GM18502 (cell line): Measurements from ENCODE around the gene OR51B5.
"Not testable (repeated sequence)": the region's sequence is repeated elsewhere in the genome, so short reads cannot be mapped to it uniquely, and the experiment has no call there.

ENCODE experiments used
- ATAC-seq: cut with Tn5 transposase; IDR thresholded peaks from one replicate; pipeline ENCODE4 v1.9.1; 2021; ENCODE audit warnings: mild to moderate bottlenecking; ENCODE audit not compliant: unreplicated experiment, poor library complexity

OR51B5 gene

GRCh38 chr11:5337253-5337652 is 6.1 kb downstream of the OR51B5 start:
- not testable (repeated sequence) for ATAC-seq

- no peak for ATAC-seq
Measured at GRCh38 chr11:5336331-5336730, 7.0 kb downstream of the OR51B5 start.

DNA sequence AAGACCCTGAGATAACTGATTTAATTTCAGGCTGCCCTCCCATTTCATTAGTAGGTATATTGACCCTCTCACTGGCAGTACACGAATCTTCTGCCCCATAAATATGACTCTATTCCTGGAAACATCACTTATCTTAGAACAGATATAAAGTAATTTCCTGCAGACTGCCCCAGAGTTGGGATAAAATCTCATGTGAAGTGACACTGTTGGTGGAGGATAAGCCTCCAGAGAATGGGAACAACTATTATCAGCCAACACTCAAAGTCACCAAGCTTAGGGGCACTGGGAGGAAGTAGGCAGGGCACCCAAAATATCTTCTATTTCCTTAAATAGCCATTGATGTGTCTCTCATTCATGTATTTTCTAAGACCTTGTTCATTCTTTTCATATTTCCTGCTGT is 8.2 kb downstream of the OR51B5 start:
- ATAC-seq = no peak

DNA sequence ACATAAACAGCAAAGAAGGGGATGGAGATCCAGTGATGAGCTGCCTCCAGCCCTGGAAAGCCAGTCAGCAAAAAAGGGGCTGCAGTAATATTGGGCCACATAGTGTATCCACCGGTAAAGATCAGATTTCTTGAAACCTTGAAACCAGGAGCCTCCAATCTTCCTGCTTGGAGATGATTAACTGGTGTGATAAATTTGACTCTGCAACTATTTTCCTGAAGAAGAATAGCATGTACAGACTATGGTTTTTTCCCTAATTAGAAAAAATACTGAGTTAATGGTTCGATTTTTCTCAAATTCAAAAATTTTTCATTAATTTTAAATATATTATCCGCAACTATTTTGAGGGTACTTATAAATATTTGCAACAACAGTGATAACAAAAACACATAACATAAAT is 19.1 kb downstream of the OR51B5 start, which contains the start of gene OR51B2:
TSS of gene OR51B2 (minus strand) at position 101 of the 400 bp plus-strand sequence. CDS start at position 101, 0 bp downstream.
- no peak for ATAC-seq

DNA sequence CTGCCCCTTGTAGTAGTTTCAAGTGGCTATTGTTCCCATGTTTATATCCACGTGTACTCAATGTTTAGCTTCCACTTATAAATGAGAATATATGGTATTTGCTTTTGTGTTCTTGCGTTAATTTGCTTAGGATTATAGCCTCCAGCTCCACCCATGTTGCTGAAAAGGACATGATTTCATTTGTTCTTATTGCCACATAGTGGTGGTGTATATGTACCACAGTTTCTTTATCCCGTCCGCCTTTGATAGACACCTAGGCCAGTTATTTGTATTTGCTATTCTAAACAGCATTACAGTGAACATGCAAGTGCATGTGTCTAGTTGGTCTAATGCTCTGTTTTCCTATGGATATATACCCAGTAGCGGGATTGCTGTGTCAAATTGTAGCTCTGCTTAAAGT is 26.0 kb downstream of the OR51B5 start:
- ATAC-seq = no peak

GRCh38 chr11:5313326-5314023 is 29.8 kb downstream of the OR51B5 start:
- not testable (repeated sequence) for ATAC-seq

- ATAC-seq = no peak
Measured at GRCh38 chr11:5310423-5310822, 32.9 kb downstream of the OR51B5 start.

DNA sequence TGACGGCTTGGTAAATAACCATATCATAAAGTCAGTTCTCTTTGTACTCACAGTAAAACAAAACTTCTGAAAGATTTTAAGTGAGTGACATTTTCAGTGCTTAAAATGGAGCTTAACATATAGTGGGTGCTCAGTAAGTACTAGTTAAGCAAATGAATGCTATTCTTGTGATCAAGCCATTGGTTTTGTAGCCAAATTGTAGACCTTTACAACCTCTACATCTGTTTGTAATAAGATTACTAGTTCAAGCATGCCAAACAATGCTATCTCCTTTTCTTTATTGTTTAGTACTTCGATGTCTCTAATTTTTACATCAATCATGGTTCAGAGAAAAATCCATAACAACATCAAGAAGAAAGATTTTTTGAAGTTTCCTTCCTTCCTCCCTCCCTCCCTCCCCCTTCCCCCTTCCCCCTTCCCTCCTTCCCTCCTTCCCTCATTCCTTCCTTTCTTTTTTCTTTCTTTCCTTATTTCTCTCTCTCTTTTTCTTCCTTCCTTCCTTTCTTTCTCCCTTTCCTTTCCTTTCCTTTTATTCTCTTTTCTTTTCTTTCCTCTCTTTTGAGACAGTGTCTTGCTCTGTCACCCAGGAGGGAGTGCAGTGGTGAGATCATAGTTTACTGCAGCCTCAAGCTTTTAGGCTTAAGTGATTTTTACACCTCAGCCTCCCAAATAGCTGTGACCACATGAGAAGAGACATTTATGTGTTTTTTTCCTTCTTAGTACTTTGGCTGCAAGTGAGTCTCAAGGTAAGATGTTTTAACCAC is 35.9 kb downstream of the OR51B5 start:
- no peak for ATAC-seq

GRCh38 chr11:5304046-5304445 is 39.3 kb downstream of the OR51B5 start:
- ATAC-seq = no peak

GRCh38 chr11:5303626-5304025 is 39.7 kb downstream of the OR51B5 start:
- ATAC-seq = no peak

- no peak for ATAC-seq
Measured at GRCh38 chr11:5301846-5302245, 41.5 kb downstream of the OR51B5 start, which contains the start of gene OR51B4. OR51B4 (minus strand) TSS chr11:5301946; CDS start chr11:5301946, 0 bp downstream.

DNA sequence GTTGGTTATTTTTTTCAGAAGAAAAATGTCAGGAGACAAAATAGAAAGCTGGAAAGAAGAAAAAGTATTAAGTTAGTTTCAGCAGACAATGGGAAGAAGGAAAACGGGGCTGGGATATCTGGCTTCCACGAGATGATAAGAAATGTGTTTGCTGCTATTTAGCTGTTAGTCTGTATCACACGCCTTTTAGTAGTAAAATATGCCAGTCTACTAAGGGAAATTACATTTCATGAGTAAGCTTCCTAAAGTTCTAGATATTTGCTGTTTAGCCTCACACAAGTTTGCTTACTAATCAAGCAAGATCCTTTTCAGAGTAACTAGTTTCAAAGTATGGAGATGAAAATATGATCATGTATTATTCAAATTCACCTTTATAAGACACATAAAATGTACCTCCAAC is 43.1 kb downstream of the OR51B5 start:
- ATAC-seq = no peak

DNA sequence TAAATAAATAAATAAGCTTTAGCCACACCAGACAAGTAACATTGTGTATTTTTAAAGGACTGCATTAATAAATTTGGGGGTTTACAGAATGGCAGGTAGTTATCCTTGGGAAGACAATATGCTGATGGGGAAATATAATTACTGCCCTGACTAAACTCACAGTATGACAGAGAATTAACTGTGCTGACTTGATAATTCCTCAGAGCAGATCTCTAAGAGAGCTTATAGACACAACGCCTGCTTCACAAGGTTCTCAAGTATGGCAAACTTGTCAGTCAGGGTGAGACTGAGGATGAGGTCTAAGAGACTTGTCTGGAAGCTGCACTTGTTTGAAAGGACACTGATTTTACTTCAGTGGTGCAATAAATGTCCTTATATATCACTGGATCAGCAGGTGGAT is 44.9 kb downstream of the OR51B5 start:
- ATAC-seq = no peak

DNA sequence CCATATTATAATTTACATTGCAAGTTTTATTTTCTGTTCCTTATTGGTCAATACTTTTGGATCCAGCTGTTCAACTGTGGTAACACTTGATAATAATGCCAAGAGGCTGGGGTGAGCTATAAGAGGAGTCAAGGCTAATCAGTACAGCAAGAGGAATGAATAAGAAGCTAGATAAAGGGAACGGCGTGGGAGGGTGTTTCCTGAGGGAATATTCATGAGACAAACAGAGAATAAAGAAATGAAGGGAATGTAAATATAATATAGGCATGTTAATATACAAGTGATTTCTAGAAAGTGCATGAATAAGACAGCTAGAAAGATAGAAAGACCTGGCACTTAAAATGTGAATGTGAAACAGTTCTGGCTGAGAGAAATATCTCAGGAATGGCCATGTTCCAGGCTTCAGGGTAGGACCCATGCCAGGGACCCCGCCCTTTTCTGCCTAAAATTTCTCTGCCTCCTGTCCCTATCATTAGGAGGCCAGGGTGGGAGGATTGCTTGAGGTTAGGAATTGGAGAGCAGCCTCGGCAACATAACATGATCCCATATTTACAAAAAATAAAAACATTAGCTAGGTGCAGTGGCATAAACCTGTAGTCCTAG is 45.5 kb downstream of the OR51B5 start:
- ATAC-seq = no peak

DNA sequence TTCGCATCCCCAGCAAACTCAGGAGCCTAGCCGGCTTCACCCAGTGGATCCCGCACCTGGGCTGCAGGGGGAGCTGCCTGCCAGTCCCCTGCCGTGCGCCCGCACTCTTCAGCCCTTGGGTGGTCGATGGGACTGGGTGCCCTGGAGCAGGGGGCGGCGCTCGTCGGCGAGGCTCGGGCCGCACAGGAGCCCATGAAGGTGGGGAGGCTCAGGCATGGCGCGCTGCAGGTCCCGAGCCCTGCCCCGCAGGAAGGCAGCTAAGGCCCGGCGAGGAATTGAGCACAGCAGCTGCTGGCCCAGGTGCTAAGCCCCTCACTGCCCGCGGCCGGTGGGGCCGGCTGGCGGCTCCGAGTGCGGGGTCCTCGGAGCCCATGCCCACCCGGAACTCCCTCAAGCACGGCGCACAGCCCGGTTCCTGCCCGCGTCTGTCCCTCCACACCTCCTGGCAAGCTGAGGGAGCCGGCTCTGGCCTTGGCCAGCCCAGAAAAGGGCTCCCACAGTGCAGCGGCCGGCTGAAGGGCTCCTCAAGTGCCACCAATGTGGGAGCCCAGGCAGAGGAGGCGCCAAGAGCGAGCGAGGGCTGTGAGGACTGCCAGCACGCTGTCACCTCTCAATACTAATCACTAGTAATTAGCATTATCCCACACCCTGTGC is 48.9 kb downstream of the OR51B5 start:
- not testable (repeated sequence) for ATAC-seq

- ATAC-seq = no peak
Measured at GRCh38 chr11:5293028-5293427, 50.3 kb downstream of the OR51B5 start.
